A549 (cell line): ENCODE data around the gene GFPT1. TPM values are rescaled to one million over a fixed set of nuclear protein-coding genes. Genes with fewer than 3 reads are reported as not detected.

Experiments used
- ATAC-seq, 2 experiments: fragments of 200-7000 bp in 1 of 2; fragments of >200 bp in 1 of 2; cut with Nextera tagmentation in 1 of 2; cut with Tn5 transposase in 1 of 2; 3 replicates each; pipeline versions ENCODE4 v1.8.0 to v1.9.1; 2018 to 2020; ENCODE audit warnings: mild to moderate bottlenecking in 1 of 2, moderate library complexity in 1 of 2
- CTCF ChIA-PET: fragments of 300-600 bp; sonication (Branson Sonifier 250); formaldehyde crosslinking; extraction: SDS; loops from one replicate; lab custom pipeline; 2021; ENCODE audit warnings: antibody characterized with exemption, inconsistent platforms; lab: Yijun Ruan, JAX
- POLR2A ChIA-PET: fragments of 350-600 bp; formaldehyde crosslinking; extraction: SDS; loops from one replicate; lab custom pipeline; 2021; ENCODE audit warnings: antibody characterized with exemption, inconsistent platforms; lab: Yijun Ruan, JAX
- DNase-seq, 2 experiments: peaks; one replicate each; pipeline versions ENCODE4 v3.0.0 to v3.0.0-alpha.2; 2011 to 2016; ENCODE audit warnings: low read depth in 1 of 2, low spot score in 1 of 2
- FAIRE-seq: peaks from 2 replicates; lab custom pipeline; 2011; peaks lifted over from hg19 to GRCh38; lab: Jason Lieb, UNC
- H3K27ac ChIP-seq, 2 experiments: fragments of >200 bp; sonication (Bioruptor Twin); formaldehyde crosslinking; 3 replicates each; pipeline ENCODE4 v1.5.1; 2016 to 2017
- H3K4me1 ChIP-seq: fragments of >200 bp; sonication (Bioruptor Twin); formaldehyde crosslinking; 3 replicates; pipeline ENCODE4 v1.6.1; 2016
- H3K4me2 ChIP-seq: fragments of >200 bp; sonication (Bioruptor Twin); formaldehyde crosslinking; 3 replicates; pipeline ENCODE4 v1.6.1; 2016
- H3K4me3 ChIP-seq: fragments of >200 bp; sonication (Bioruptor Twin); formaldehyde crosslinking; 3 replicates; pipeline ENCODE4 v1.5.1; 2016
- H3K9me3 ChIP-seq: fragments of >200 bp; sonication (Bioruptor Twin); formaldehyde crosslinking; 3 replicates; pipeline ENCODE4 v1.6.1; 2016
- CBX2 ChIP-seq: fragments of 200-600 bp; sonication (generic); IDR thresholded peaks from 2 replicates; pipeline ENCODE4 v1.6.1; 2016; ENCODE audit warnings: low read depth, mild to moderate bottlenecking, borderline replicate concordance
- CHD2 ChIP-seq: fragments of 150-350 bp; IDR thresholded peaks from 2 replicates; pipeline ENCODE4 v1.6.1; 2014; ENCODE audit warnings: low read length; ENCODE audit not compliant: partially characterized antibody
- E2F6 ChIP-seq: IDR thresholded peaks from 2 replicates; pipeline ENCODE4 v1.6.1; 2012; ENCODE audit warnings: low read depth, borderline replicate concordance
- EHMT2 ChIP-seq: fragments of 200-600 bp; sonication (generic); IDR thresholded peaks from 2 replicates; pipeline ENCODE4 v1.6.1; 2016; ENCODE audit warnings: antibody characterized with exemption, low read depth, mild to moderate bottlenecking, moderate library complexity
- FOSB ChIP-seq: fragments of 250-450 bp; sonication (Bioruptor Pico); IDR thresholded peaks from 2 replicates; pipeline ENCODE4 v1.5.0; 2020; ENCODE audit warnings: mild to moderate bottlenecking, moderate library complexity
- FOXS1 ChIP-seq: fragments of 250-450 bp; sonication (Bioruptor Pico); IDR thresholded peaks from 2 replicates; pipeline ENCODE4 v1.5.0; 2020; ENCODE audit warnings: mild to moderate bottlenecking, moderate library complexity
- HDAC2 ChIP-seq: fragments of 200-600 bp; sonication (generic); IDR thresholded peaks from 2 replicates; pipeline ENCODE4 v1.6.1; 2016
- HOXA7 ChIP-seq: fragments of 250-450 bp; sonication (Bioruptor Pico); IDR thresholded peaks from 2 replicates; pipeline ENCODE4 v1.5.0; 2020; ENCODE audit warnings: mild to moderate bottlenecking, moderate library complexity
- HOXB13 ChIP-seq: fragments of 250-450 bp; sonication (Bioruptor Pico); IDR thresholded peaks from 2 replicates; pipeline ENCODE4 v1.5.0; 2020; ENCODE audit warnings: low read depth, mild to moderate bottlenecking, moderate library complexity
- MAFK ChIP-seq: fragments of 450-650 bp; IDR thresholded peaks from 2 replicates; pipeline ENCODE4 v1.6.1; 2014; ENCODE audit not compliant: partially characterized antibody
- NR3C1 ChIP-seq: fragments of >200 bp; sonication (Bioruptor Twin); formaldehyde crosslinking; IDR thresholded peaks from 3 replicates; pipeline ENCODE4 v1.6.1; 2017
- RARB ChIP-seq: fragments of 250-450 bp; sonication (Bioruptor Pico); IDR thresholded peaks from 2 replicates; pipeline ENCODE4 v1.8.0; 2021; ENCODE audit warnings: mild to moderate bottlenecking, moderate library complexity
- TFCP2L1 ChIP-seq: fragments of 250-450 bp; sonication (Bioruptor Pico); IDR thresholded peaks from 2 replicates; pipeline ENCODE4 v1.5.0; 2021; ENCODE audit warnings: mild to moderate bottlenecking
- TP53 ChIP-seq: fragments of 250-450 bp; sonication (Bioruptor Pico); IDR thresholded peaks from 2 replicates; pipeline ENCODE4 v1.5.0; 2021; ENCODE audit warnings: mild to moderate bottlenecking, moderate library complexity
- ZC3H11A ChIP-seq: fragments of 450-650 bp; IDR thresholded peaks from 2 replicates; pipeline ENCODE4 v1.6.1; 2014; ENCODE audit warnings: antibody characterized with exemption, mild to moderate bottlenecking
- ZFP36 ChIP-seq: fragments of 450-650 bp; IDR thresholded peaks from 2 replicates; pipeline ENCODE4 v1.6.1; 2014; ENCODE audit warnings: borderline replicate concordance; ENCODE audit not compliant: partially characterized antibody
- ZNF302 ChIP-seq: fragments of 250-450 bp; sonication (Bioruptor Pico); IDR thresholded peaks from 2 replicates; pipeline ENCODE4 v1.9.0; 2021; ENCODE audit warnings: inconsistent platforms, mild to moderate bottlenecking, moderate library complexity
- WGBS: methylation state at CpG from one replicate; pipeline ENCODE4 v1.1.6; 2017; ENCODE audit errors: missing lambda C conversion rate; 5-methylcytosine and 5-hydroxymethylcytosine counted together
- polyA plus RNA-seq, 4 experiments: library from polyadenylated mRNA; depleted of rRNA in 3 of 4; stranded (reverse); fragments of >200 nt; fragmentation: RNase III in 1 of 4; extraction: RNeasy Plus Mini Kit Qiagen cat#74134 plus additional on column Dnase treatment in 1 of 4; gene quantifications; 2 replicates in 3 of 4; 3 replicates in 1 of 4; pipeline ENCODE4 v1.2.3, GENCODE V29; 2011 to 2017
- TF ChIP-seq, protein P1 (sequence below): fragments of 200-600 bp; sonication (generic); IDR thresholded peaks from 2 replicates; pipeline ENCODE4 v1.6.1; 2016; ENCODE audit warnings: antibody characterized with exemption, mild to moderate bottlenecking, moderate library complexity

GFPT1 gene
- polyA plus RNA-seq, 2 of the 4 experiments (the other 2 are of a cell fraction), result 24.0 to 59.9 TPM

DNA sequence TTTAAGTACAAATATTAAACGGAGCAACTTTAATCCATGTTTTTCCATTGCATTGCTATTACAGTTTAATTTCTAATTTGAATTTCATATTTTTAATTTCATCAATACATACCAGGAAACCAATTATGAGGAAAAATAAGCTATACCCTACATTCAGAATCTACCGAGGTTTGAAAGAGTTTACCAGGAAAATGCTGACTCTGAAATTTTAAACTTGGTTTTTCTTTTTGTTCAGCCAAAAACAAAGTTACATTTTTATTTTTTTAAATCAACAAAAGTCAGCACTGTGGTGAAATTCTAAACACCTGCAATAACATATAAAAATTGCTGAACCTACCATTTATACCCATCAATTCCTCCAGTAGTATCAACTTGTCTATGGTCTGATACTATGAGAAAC, 53.7 kb downstream of the GFPT1 start:
- no peak for ATAC-seq
- WGBS, result 94% methylated on average over 2 of the region's 2 CpGs

DNA sequence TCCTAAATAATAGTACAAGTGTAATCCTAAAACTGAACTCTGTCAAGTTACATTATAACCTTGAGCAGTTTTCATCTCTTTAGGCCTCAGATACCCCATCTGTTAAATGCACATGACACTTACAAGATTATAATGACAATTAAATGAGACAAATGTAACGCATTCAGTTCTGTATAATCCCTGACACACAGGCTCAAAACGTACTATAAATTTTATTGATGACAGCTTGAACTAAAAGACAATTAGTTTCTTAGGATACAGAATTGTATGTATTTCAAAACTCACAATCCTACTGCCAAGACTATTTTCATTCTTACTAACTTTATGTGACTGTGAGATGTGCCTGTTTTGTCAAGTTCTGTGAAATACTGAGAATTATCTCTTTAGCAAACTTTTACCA, 56.2 kb downstream of the GFPT1 start:
- DNase-seq (no peak), FAIRE-seq (peak; percentile 61)
- H3K4me2 ChIP-seq, result no peak overlapping the region
- no peak for TF ChIP-seq HOXB13 (CRISPR knock-in tag)
- TF ChIP-seq NR3C1, result no peak
- no peak for TF ChIP-seq RARB (CRISPR knock-in tag)
- TF ChIP-seq, all 56 proteins: peak for 0
- Histone ChIP-seq H3K9me3 (no peaks in the 10 kb centered on the region), H3K4me1 (no peaks in the 10 kb centered on the region), H3K4me3 (no peak overlapping the region), H3K27ac (no peak overlapping the region)
- CTCF ChIA-PET, result no interaction called here
- WGBS, result 85% methylated on average over 2 of the region's 2 CpGs
- no peak for ATAC-seq
- POLR2A ChIA-PET, result no interaction called here

More for the DNA sequence above, 53.7 kb downstream of the GFPT1 start:
- ChIA-PET CTCF (interaction anchor here (0.5 kb wide), 1 partner anchor 8 kb away, joined by 3 read pairs; no protein-coding TSS in a partner anchor), POLR2A (no interaction called here)
- FAIRE-seq (no peak), DNase-seq (no peak)
- Histone ChIP-seq H3K27ac (no peak overlapping the region), H3K4me3 (no peak overlapping the region), H3K4me1 (no peaks in the 10 kb centered on the region)
- no peak for TF ChIP-seq CHD2
- TF ChIP-seq ZNF302, result no peak
- TF ChIP-seq HDAC2, result no peak
- no peak for TF ChIP-seq TFCP2L1 (CRISPR knock-in tag)
- TF ChIP-seq HOXA7 (CRISPR knock-in tag), result no peak
- peak; percentile 93 for TF ChIP-seq MAFK
- TF ChIP-seq ZC3H11A, result no peak
- TF ChIP-seq, protein P1, sequence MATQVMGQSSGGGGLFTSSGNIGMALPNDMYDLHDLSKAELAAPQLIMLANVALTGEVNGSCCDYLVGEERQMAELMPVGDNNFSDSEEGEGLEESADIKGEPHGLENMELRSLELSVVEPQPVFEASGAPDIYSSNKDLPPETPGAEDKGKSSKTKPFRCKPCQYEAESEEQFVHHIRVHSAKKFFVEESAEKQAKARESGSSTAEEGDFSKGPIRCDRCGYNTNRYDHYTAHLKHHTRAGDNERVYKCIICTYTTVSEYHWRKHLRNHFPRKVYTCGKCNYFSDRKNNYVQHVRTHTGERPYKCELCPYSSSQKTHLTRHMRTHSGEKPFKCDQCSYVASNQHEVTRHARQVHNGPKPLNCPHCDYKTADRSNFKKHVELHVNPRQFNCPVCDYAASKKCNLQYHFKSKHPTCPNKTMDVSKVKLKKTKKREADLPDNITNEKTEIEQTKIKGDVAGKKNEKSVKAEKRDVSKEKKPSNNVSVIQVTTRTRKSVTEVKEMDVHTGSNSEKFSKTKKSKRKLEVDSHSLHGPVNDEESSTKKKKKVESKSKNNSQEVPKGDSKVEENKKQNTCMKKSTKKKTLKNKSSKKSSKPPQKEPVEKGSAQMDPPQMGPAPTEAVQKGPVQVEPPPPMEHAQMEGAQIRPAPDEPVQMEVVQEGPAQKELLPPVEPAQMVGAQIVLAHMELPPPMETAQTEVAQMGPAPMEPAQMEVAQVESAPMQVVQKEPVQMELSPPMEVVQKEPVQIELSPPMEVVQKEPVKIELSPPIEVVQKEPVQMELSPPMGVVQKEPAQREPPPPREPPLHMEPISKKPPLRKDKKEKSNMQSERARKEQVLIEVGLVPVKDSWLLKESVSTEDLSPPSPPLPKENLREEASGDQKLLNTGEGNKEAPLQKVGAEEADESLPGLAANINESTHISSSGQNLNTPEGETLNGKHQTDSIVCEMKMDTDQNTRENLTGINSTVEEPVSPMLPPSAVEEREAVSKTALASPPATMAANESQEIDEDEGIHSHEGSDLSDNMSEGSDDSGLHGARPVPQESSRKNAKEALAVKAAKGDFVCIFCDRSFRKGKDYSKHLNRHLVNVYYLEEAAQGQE, result no peak
- TF ChIP-seq FOXS1, result no peak
- TF ChIP-seq, all 56 proteins: peak for 1
- H3K4me2 ChIP-seq, result no peak overlapping the region
- no peaks in the 10 kb centered on the region for H3K9me3 ChIP-seq

DNA sequence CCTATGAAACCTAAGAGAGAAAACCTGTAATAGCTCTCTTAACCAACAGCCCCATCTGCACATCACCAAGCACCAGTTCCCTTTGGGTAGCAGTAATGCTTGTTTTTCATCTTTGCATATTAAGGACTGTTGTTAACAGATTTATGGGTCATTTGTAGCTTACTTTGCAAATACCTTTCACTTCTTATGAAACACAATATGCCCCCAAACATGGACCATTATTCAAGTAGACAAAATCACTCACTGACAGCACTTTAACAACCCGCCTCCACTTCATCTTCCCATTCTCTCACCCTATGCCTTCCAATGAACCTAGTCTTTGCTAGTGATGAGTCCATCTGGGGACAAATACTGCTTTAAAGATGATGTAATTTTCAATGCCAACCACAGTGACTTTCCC, 64.4 kb downstream of the GFPT1 start:
- Histone ChIP-seq H3K9me3 (peaks cover 1% of the 10 kb centered on the region; the same call in 1 of the 3 replicates), H3K27ac (no peak overlapping the region), H3K4me1 (peaks cover 6% of the 10 kb centered on the region; the same call in 1 of the 3 replicates), H3K4me2 (no peak overlapping the region), H3K4me3 (no peak overlapping the region)
- WGBS, result 94% methylated on average over 1 of the region's 1 CpG
- ChIA-PET CTCF (interaction anchor here (0.7 to 1.4 kb wide), 2 partner anchors 12 to 16 kb away, joined by 3 to 4 read pairs; no protein-coding TSS in a partner anchor), POLR2A (no interaction called here)
- FAIRE-seq (no peak), DNase-seq (no peak), ATAC-seq (no peak)
- TF ChIP-seq EHMT2 (no peak), CBX2 (no peak), ZFP36 (no peak)

- peaks cover 22% of the 10 kb centered on the region for H3K9me3 ChIP-seq
- FAIRE-seq, result no peak
- POLR2A ChIA-PET, result no interaction called here
- no peak overlapping the region for H3K4me3 ChIP-seq
- no peak overlapping the region for H3K4me2 ChIP-seq
- no peak for TF ChIP-seq E2F6
- no peak for TF ChIP-seq TP53
- TF ChIP-seq FOSB, result 0 out of 2 replicates have a peak, but pooled peaks have one; percentile 31
- CTCF ChIA-PET, result interaction anchor here (6.2 kb wide), 1 partner anchor 9 kb away, joined by 44 read pairs; no protein-coding TSS in a partner anchor
- no peak for DNase-seq
- ATAC-seq, result no peak
- peaks cover 6% of the 10 kb centered on the region; the same call in 1 of the 3 replicates for H3K4me1 ChIP-seq
- H3K27ac ChIP-seq, result no peak overlapping the region
Observed at GRCh38 chr2:69316550-69316949, 70.5 kb downstream of the GFPT1 start.
